Activated naive CD4-positive, alpha-beta T cell (primary cell): ENCODE results near the gene SDK2.

Experiments
- DNase-seq, 4 experiments: peaks; one replicate each; lab custom pipeline; 2025; lab: John Stamatoyannopoulos, UW

The SDK2 gene

DNA sequence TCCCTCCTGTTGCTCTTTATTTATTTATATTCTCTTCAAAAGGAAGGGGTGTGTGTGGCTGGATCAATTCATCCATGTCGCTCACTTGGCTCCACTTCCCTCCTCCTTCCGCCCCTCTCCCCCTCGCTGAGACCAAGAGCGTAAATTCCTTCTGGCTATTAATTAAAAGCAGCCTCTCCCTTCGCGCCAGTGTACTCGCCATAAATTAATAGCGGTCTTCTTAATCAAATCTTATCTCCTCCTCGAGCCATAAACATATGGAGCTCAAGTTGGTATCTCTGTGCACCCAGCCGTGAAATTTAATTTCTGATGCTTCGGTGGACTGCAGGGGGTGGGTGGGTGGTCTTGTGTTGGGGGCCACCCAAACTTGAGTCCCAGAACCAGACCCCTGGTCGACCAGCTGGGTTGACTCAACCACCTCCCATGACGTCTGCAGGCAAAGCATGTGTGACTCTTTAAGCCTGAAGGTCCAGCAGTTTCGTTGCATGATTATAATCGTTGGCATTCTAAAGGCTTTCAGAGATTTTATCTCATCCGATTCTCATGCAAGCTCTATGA is 57.9 kb downstream of the SDK2 start:
- no peak for DNase-seq

DNA sequence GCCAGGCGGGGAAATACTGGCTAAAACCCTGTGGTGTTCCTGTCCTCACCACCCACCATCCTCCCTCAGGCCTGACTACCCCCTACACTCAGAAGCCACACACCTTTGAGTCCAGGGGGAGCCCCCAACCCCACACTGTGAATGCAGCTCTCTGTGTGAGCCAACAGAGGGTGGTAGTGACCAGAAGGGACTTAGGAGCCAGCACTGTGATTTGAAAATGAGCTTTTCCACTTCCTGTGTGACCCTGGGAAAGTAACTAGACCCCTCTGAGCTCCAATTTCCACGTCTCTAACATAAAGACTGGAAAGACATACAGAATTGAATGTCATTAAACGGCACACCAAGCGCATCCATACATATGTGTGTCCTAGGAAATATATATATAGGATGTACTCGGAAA is 58.7 kb downstream of the SDK2 start:
- DNase-seq = no peak

DNA sequence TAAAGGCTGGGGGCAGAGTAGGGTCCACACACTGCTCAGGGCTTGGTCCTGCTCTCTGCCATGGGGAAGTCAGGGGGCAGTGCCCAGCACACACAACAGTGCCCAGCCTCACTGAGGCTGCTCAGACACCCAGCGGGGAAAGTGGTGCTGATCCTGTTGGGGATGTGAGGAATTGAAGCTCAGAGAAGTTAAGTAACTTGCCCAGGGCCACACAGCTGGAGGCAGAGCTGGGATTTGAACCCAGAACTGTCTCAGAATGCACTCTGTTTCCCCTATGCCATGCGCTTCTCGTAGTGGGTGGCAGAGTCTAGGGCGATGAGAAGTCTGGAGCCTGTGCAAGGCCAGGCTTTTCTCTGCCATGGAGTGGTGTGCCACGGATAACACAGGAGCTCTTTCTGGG is 59.3 kb downstream of the SDK2 start:
- no peak for DNase-seq

DNA sequence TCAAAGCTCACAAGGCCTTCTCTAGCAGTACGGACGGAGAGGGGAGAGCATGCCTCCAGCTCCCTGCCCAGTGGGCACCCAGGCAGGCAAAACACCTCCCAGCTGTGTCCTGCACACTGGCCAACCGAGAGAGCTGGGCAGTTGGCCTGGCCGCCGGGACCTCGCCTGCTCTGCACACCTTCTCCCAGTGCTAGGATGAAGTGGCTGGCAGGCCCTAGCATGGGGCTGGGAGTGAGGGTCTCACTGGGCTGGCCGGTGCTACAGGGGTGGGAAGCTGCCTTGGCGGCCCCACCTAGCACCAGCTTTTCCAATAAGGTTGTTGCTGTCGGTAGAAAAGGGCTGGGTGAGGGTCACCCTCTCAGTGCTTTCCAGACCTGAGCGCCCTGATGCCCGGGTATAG is 60.2 kb downstream of the SDK2 start:
- no peak for DNase-seq

DNA sequence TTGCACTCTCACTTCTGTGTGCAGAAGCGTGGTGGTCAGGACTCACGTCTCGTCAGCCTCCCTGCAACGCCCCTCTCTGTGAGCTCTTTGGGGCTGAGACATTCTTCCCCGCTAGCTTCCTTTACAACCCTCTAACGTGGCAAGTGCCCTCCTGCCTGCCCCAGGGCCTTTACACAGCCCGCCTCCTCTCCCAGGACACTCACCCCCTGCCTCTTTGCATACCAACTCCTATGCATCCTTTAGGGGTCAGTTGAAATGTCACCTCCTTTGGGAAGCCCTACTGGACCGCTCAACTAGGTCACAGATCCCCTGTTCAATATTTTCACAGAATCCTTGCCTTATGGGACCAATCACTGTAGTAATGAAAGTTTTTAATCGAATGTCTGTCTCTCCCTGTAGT is 61.4 kb downstream of the SDK2 start:
- no peak for DNase-seq

DNA sequence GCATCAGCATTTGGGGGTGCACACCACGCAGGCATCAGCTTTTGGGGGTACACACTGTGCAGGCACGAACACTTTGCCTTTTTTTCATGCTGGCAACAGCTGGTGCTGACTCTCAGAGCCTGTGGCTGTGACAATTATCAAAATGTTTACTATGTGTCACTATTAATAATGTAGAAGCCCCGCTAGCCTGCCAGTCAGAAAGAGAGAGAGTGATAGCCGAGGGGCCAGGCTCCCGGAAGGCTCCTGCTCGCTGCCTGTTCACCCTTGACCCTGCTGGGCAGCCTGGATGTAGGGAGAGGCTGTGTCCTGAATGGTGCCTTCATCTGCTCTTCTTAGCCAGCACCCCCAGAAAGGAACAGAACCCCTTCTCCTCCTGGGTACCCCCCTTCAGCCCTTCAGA is 61.9 kb downstream of the SDK2 start:
- no peak for DNase-seq

DNA sequence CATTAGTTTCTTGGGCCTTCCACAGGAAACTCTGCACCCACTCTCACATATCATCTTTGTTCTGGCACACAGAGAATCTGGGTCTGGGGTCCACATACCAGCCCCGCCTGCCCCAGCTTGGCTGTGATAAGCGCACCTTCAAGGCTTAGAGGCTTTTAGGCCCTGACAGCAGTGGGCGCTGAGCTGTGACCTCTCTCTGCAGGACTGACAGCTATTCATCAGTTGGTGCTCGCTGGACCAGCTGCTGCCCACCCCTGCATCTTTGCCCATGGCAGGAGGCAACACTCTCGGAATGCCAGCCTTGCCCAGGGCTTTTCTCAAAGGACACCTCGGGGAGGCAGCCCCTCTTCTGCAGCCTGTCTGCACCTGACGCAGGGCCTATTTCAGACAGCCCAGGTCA is 62.9 kb downstream of the SDK2 start:
- no peak for DNase-seq

DNA sequence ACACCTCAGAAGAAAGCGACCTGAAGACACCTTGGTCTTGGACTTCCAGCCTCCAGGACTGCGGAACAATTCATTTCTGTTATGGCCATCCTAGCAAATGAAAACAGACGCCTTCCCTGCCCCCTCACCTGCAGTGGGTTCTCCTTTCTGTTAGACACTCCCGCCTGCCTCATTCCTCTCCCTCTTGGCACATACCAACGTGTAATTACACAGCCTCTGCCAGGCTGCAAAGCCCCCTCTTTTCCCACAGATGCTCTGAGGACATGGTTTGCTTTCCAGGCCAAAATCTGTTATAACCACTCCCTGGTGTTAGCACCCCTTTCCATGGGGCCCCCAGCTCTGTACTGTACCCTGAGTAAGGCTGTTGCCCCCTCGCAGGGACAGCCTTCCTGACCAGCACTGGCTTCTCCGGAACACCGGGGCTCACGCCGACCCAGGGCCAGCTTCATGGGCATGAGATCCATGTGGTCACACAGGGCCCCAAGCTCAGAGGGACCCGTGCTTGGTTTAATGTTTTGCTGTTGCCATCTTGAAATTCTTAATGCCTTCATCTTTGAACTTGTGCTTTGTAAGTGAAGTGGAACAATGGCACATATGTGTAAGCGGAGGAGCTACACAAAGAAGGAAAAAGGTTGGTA is 64.1 kb downstream of the SDK2 start:
- no peak for DNase-seq

DNA sequence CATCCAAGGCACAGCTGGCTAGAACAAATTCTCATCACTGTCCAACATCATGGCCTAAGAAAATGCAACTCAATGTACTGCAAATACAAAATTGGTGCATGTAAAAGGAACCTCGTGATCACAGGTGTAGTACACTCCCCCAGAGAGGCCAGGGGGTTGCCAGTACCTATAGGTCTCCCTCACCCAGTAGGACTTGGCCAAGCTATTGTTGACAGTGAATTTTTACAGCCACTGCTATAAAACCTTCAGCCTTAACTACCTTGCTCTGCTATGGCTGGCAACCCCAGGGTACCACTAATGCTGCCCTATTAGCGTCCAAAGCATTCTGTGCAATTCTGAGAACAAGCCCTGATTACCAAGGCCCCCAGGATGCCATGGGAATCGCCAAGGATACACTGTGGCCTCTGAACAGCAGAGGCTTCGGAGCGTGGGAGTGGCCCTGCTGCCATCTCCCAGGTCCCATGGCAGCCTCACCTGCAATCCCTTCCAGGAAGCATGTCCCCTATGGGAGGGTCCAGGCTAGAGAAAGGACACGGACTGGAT is 67.6 kb downstream of the SDK2 start:
- DNase-seq = no peak

DNA sequence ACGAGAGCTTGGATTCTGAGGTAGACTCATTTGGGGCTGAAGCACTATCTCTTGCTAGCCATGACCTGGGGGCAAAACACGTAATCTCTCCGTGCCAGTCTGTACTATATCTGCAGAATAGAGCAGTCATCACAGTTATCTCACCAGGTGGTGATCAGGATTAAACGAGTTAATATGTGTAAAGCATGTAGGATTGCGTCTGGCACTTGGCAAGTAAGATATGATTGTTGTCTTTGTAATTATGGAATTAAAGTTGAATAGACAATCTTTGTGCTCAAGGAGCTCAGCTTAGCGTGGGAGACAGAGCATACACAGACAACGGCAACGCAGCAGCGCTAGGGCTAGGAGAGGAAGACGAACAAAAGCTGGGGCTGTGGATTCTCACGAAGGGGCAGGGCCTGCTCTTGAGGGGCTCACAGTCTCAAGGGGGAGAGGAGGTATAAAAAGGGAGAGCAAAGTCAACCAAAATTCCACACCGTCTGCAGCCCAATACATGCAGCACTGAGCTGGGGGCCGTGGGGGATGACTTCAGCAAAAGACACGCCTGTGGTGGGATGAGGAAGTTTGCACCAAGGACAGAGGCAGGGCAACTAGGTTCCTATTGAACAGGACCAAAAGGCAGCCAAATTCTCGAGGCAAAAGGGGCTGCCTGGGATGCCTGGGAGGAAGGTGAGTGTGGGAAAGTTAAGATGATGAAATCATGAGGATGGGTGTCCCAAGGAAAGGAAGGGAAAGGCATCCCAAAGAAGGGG is 68.6 kb downstream of the SDK2 start:
- DNase-seq = no peak

DNA sequence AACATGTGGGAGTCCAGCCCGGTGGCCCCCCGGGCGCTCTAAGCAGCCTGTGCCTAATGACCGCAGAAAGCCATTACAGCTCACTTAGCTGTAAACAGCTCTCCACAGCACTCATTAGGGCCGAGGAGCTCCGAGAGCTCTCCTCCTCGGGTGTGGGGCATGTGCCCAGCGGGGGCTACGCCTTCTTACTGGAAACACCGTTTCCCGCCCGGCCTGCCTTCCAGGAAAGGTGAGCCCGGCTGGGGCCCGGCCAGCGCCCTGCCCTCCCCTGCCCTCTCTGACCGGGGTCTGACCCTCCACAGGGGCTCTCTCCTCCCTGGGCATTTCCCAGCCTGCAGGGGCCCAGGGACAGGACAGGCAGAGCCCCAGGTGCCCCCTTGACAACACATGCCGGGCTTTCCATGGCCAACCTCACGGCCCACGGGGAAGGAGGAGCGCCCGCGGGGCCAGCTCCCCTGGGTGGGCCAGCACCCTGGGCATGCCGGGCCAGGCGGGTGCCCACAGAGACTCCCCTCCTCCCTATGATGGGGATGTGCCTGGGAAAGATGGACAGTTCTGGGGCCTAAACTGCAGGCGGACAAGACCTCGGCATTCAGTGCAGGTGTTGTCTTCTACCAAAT is 72.6 kb downstream of the SDK2 start:
- no peak for DNase-seq

DNA sequence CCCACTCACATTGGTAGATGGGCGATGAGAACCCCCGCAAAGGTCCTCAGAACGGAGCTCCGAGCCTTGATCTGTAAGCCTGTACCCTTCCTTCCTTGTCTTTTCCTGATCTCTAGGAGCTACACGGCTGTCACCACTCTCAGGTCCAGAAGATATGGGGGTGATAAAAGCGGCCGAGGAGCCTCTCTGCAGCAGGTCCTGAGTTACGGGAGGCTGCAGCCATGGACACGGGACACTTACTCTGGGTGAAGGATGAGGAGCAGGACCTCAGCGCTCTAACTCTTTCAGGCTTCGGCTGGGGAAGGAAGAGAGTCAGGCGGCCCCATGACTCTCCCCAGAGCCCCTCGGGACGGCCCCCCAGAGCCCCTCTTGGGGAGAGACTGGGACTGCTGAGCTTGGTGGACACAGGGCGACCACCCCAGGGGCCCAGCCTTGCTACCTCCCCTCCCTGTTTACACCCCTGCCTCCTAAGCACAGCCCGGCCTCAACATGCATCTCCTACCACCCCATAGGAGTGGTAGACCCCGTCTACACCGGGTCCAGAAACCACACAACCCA is 74.4 kb downstream of the SDK2 start:
- no peak for DNase-seq

DNA sequence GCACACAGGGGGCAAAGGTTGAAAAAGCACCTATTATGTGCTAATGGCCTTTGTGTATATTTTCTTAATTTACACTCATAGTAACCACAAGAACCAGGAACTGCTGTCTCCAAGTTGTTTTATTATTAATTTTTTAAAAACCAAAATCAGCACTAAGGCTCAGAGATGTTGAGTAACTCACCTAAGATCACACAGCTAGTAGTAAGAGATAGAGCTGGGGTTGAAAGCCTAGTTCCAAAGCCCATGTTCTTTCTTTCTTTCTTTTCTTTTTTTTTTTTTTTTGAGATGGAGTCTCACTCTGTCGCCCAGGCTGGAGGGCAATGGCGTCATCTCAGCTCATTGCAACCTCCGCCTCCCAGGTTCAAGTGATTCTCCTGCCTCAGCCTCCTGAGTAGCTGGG is 75.3 kb downstream of the SDK2 start:
- DNase-seq = no peak

DNA sequence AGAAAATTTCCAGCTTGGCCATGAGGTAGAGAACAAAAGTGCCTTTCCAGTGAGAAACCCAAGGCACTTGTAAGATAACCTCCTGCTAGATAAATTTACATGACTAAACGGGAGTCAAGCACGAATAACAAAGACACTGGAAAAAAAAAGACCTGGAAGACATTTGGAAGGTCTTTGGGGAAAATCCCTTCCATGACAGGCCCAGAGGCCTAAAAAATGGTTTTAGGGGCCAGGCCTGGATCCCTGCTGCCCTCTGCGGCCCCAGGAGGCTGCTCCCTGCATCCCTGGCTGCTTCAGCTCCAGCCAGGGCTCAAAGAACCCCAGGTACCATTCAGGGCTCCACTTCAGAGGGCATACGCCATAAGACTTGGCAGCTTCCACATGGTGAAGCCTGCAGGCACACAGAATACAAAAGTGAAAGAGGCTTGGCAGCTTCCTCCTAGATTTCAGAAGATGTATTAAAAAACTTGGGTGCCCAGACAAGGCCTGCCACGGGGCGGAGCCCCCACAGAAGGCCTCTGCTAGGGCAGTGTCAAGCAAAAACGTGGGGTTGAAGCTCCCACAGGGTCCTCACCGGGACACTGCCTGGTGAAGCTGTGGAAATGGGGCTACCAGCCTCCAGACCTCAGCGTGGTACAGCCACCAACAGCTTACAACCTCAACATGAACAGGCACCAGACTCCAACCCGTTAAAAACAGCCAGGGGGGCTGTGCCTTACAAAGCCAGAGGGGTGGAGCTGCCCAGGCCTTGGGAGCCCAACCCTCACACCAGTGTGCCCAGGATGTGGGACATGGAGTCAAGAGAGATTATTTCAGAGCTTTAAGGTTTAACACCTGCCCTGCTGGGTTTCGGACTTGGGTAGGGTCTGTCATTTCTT is 77.1 kb downstream of the SDK2 start:
- DNase-seq = peak in 2 of 4 experiments; percentile 15 to 21

DNA sequence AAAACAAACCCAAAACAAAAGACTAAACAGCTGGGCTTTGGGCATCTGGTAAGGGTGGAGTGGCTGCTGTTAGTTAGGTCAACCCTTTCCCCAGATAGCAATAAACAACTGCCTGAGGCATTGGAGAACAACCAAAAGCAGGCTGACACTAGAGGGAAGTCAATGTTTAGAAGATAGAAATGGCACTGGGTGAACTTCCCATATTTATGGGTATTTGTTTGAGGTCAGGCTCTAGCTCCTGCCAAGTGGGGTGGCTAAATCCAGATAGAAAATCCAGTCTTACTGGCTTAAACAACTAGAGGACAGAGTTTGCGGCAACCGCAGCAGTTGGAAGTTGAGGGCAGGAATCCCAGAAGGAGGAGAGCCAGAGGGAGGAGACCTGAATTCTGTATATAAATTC is 79.4 kb downstream of the SDK2 start:
- no peak for DNase-seq

DNA sequence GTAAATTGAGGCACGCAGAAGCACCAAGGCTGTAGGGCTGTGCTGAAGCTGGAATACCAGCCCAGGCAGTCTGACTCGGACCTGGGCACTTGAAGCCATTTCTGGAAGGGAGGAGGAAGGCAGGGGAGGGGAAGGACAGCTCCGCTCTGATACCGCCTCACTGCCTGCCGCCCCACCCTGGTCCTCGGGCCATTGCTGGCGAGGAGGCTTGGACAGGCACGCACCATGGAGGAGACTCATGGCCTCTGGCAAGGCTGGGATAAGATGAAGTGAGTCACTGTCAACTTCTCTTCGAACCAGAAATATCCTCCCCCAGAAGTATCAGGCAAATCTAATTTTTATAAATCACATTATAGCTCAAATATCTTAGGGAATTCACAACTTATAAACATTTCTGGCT is 81.3 kb downstream of the SDK2 start:
- DNase-seq = no peak

DNA sequence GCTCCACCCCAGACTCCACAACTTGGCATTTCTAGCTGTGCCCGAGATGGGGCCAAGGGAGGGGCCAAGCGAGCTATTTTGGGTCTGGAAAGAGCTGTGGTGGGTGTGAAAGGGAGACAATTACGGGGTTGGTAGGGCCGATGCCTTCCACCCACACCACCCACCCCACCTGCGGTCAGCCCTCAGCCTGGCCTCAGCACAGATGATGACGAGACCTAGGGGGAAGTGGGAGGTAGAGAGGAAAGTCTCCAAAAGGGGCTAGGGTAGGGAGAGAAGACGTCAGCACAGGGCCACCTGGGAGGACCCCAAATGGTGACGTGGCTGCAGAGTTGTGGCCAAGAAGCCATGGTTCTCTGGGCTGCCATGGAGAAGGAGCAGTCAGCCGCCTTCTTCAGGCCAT is 83.1 kb downstream of the SDK2 start:
- DNase-seq = no peak

DNA sequence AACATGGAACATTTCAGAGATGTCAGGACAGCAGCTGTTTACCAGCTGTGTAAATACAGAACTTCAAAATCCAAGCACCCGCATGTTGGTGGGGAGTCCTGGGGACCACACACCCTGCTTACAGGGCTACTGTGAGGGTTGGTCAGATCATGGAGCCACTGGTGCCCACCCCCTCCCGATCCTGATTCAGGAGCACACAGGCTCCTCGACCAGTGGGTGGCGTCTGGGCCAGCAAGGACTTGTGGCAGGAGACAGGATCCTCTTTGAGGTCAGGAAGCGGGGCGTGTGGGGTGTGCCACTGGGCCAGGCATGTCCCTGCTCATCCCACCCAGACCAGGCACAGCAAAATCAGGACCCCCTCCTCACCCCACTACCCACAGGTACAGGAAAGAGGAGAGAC is 83.6 kb downstream of the SDK2 start:
- DNase-seq = no peak

DNA sequence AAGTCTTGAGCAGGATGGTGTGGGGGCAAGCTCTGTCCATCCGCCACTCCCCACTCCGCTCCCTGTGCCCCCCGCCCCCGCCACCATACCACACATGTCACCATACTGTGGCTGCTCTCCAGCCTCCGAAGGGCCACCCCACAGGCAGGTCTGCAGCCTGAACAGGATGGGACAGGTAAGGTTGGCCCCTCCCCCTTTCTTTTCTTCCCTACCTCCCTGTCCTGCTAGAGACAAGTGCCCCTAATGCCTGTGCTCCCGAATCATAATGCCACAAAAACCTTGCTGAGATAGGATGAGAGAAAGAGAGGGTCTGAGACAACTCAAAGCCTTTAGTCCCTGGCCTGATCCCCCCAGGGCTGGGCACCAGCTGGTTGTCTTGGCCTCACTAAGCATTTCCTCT is 84.7 kb downstream of the SDK2 start:
- DNase-seq = no peak

DNA sequence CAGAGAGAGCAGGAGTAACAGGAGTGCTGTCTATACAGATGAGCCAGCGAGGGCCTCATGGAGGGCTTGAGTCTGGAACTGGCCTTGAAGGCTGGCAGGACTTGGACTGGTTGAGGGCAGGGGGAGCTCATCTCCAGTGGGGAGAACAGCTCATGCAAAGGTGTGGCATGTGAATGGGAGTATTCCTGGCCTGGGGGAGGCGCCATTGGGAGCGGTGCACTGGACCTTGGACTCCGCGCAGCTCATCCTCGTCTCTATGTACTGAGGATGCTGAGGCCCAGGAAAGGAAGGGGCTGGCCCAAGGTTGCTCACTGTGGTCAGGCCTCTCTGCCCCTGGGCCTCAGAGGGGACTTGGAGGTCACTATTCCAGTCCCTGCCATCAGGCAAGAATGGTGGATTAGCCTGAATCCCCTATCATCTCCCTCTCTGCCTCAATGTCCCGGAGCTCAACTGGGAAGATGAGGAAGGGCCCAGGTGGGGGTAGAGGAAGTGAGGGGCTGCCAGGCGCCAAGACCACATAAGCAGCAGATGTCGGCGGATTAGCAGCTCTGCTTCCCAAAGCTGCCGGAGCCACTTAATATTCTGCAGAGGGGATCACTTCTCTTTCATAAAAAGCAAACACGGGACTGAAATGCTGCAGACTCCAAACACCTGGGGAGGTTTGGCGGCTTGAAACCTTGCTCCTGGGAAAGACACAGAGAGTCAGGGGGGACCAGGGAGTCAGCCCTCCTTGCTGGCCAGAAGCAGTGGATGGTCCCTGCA is 88.9 kb downstream of the SDK2 start:
- DNase-seq = no peak

DNA sequence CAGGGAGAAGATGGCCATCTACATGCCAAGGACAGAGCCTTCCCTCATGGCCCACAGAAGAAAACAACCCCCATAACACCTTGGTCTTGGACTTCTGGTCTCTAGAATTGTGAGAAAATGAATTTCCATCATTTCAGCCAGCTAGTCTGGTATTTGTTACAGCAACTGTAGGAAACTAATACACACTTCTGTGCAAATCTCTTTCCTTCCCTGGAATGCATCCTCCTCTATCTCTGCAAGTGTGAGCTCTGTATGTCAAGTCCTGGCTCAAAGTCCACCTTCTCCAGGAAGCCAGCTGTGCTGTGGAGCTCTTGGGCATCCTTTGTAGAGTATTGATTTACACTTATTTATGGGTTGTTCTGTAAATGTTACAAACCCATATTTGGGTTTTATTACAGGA is 89.7 kb downstream of the SDK2 start:
- no peak for DNase-seq
